Stimulated activated naive CD8-positive, alpha-beta T cell treated with anti-CD3 and anti-CD28 coated beads, Interleukin-15, amount 100 ng/mL, for 72 hours (primary cell): ENCODE measurements around the gene HAND2.

Source experiments
- ATAC-seq: fragments of 150-1000 bp; cut with Tn5 transposase; 2 replicates; pipeline ENCODE4 v1.10.0; 2021; ENCODE audit warnings: mild to moderate bottlenecking, moderate library complexity
- DNase-seq, 2 donors: peaks; one replicate each; pipeline ENCODE4 v3.0.0; 2021 to 2022
- H3K27ac Mint-ChIP-seq, 2 donors: one replicate each; pipeline ENCODE4 v1.8.0; 2022; ENCODE audit warnings: mild to moderate bottlenecking in 2 of 2, mixed read lengths in 2 of 2, moderate library complexity in 2 of 2
- H3K27me3 Mint-ChIP-seq: one replicate; pipeline ENCODE4 v1.8.0; 2022; ENCODE audit warnings: mixed read lengths
- H3K4me1 Mint-ChIP-seq: one replicate; pipeline ENCODE4 v1.8.0; 2022; ENCODE audit warnings: mild to moderate bottlenecking, mixed read lengths
- H3K4me3 Mint-ChIP-seq, 2 donors: one replicate each; pipeline ENCODE4 v1.8.0; 2022; ENCODE audit warnings: mild to moderate bottlenecking in 2 of 2, mixed read lengths in 2 of 2, moderate library complexity in 1 of 2
- H3K9me3 Mint-ChIP-seq, 2 donors: one replicate each; pipeline ENCODE4 v1.8.0; 2022; ENCODE audit warnings: mixed read lengths in 2 of 2

HAND2 gene

GRCh38 chr4:173516621-173517524, 13.2 kb downstream of the HAND2 start:
- Mint-ChIP-seq H3K27ac (peak overlapping the region in 1 of 2 donors; percentile 60), H3K4me3 (peak overlapping the region; percentile 2 to 53)

GRCh38 chr4:173515458-173515857, 14.6 kb downstream of the HAND2 start:
- ATAC-seq, result no peak
- Mint-ChIP-seq H3K4me3 (no peak overlapping the region), H3K9me3 (peaks cover 7 to 16% of the 10 kb centered on the region in 2 donors), H3K27ac (no peak overlapping the region), H3K27me3 (peaks cover 100% of the 10 kb centered on the region), H3K4me1 (peaks cover 20% of the 10 kb centered on the region)
- peak in 1 of 2 donors; percentile 6 for DNase-seq

More at GRCh38 chr4:173516621-173517524, 13.2 kb downstream of the HAND2 start:
- Mint-ChIP-seq H3K9me3 (peaks cover 7 to 16% of the 10 kb centered on the region in 2 donors), H3K4me1 (peaks cover 24% of the 10 kb centered on the region), H3K27me3 (peaks cover 100% of the 10 kb centered on the region)
- ATAC-seq (no peak), DNase-seq (peak in 1 of 2 donors; percentile 8)

- peaks cover 100% of the 10 kb centered on the region for H3K27me3 Mint-ChIP-seq
- no peak overlapping the region for H3K27ac Mint-ChIP-seq
- no peak for ATAC-seq
Observed at GRCh38 chr4:173514641-173515217, 15.3 kb downstream of the HAND2 start.

GRCh38 chr4:173513651-173514050, 16.4 kb downstream of the HAND2 start:
- ATAC-seq (no peak), DNase-seq (no peak)
- Mint-ChIP-seq H3K27me3 (peaks cover 100% of the 10 kb centered on the region), H3K4me3 (no peak overlapping the region), H3K27ac (no peak overlapping the region), H3K4me1 (peaks cover 28% of the 10 kb centered on the region), H3K9me3 (peaks cover 7 to 16% of the 10 kb centered on the region in 2 donors)

More at GRCh38 chr4:173514641-173515217, 15.3 kb downstream of the HAND2 start:
- Mint-ChIP-seq H3K4me3 (no peak overlapping the region), H3K4me1 (peaks cover 23% of the 10 kb centered on the region), H3K9me3 (peaks cover 7 to 16% of the 10 kb centered on the region in 2 donors)
- no peak for DNase-seq

- peaks cover 36% of the 10 kb centered on the region for H3K4me1 Mint-ChIP-seq
- no peak overlapping the region for H3K4me3 Mint-ChIP-seq
- H3K9me3 Mint-ChIP-seq, result peaks cover 5 to 21% of the 10 kb centered on the region in 2 donors
- H3K27ac Mint-ChIP-seq, result no peak overlapping the region
- no peak for DNase-seq
- ATAC-seq, result no peak
- H3K27me3 Mint-ChIP-seq, result peaks cover 100% of the 10 kb centered on the region
Observed at GRCh38 chr4:173511787-173512361, 18.2 kb downstream of the HAND2 start.

GRCh38 chr4:173509036-173510001, 20.7 kb downstream of the HAND2 start:
- DNase-seq, result peak in 1 of 2 donors; percentile 35
- ATAC-seq, result peak; percentile 59

GRCh38 chr4:173508386-173509035, 21.5 kb downstream of the HAND2 start:
- Mint-ChIP-seq H3K27ac (no peak overlapping the region), H3K4me3 (peak overlapping the region; percentile 81 to 83), H3K4me1 (peaks cover 45% of the 10 kb centered on the region), H3K27me3 (peaks cover 100% of the 10 kb centered on the region), H3K9me3 (peaks cover 0 to 5% of the 10 kb centered on the region in 2 donors)
- ATAC-seq, result no peak
- DNase-seq, result peak in 1 of 2 donors; percentile 8

More at GRCh38 chr4:173509036-173510001, 20.7 kb downstream of the HAND2 start:
- Mint-ChIP-seq H3K4me1 (peaks cover 45% of the 10 kb centered on the region), H3K4me3 (peak overlapping the region; percentile 81 to 83), H3K27me3 (peaks cover 100% of the 10 kb centered on the region), H3K9me3 (peaks cover 0 to 5% of the 10 kb centered on the region in 2 donors), H3K27ac (no peak overlapping the region)

GRCh38 chr4:173507471-173508385, 22.3 kb downstream of the HAND2 start:
- Mint-ChIP-seq H3K4me1 (peaks cover 45% of the 10 kb centered on the region), H3K27ac (peak overlapping the region in 1 of 2 donors; percentile 56), H3K4me3 (peak overlapping the region; percentile 55 to 81), H3K27me3 (peaks cover 100% of the 10 kb centered on the region), H3K9me3 (peaks cover 0 to 5% of the 10 kb centered on the region in 2 donors)
- ATAC-seq (no peak), DNase-seq (peak in 1 of 2 donors; percentile 5)

- peaks cover 0 to 5% of the 10 kb centered on the region in 2 donors for H3K9me3 Mint-ChIP-seq
- H3K27me3 Mint-ChIP-seq, result peaks cover 100% of the 10 kb centered on the region
- peak overlapping the region; percentile 55 to 75 for H3K4me3 Mint-ChIP-seq
- H3K4me1 Mint-ChIP-seq, result peaks cover 46% of the 10 kb centered on the region
- DNase-seq, result peak in 1 of 2 donors; percentile 15
- no peak for ATAC-seq
- H3K27ac Mint-ChIP-seq, result no peak overlapping the region
Observed at GRCh38 chr4:173506597-173507211, 23.3 kb downstream of the HAND2 start.

- DNase-seq, result peak in 1 of 2 donors; percentile 52
- H3K9me3 Mint-ChIP-seq, result peaks cover 0 to 5% of the 10 kb centered on the region in 2 donors
- peaks cover 52% of the 10 kb centered on the region for H3K4me1 Mint-ChIP-seq
- peaks cover 100% of the 10 kb centered on the region for H3K27me3 Mint-ChIP-seq
- peak; percentile 75 for ATAC-seq
- no peak overlapping the region for H3K27ac Mint-ChIP-seq
- H3K4me3 Mint-ChIP-seq, result peak overlapping the region; percentile 31 to 75
Observed at GRCh38 chr4:173505924-173506518, 24.0 kb downstream of the HAND2 start.

- Mint-ChIP-seq H3K27ac (no peak overlapping the region), H3K4me1 (peaks cover 49% of the 10 kb centered on the region), H3K9me3 (peaks cover 7 to 9% of the 10 kb centered on the region in 2 donors), H3K4me3 (no peak overlapping the region), H3K27me3 (peaks cover 99% of the 10 kb centered on the region)
- DNase-seq (no peak), ATAC-seq (no peak)
Observed at GRCh38 chr4:173504181-173504503, 25.9 kb downstream of the HAND2 start.

GRCh38 chr4:173503330-173504180, 26.5 kb downstream of the HAND2 start:
- Mint-ChIP-seq H3K9me3 (peaks cover 7 to 9% of the 10 kb centered on the region in 2 donors), H3K27me3 (peaks cover 95% of the 10 kb centered on the region), H3K4me3 (no peak overlapping the region), H3K4me1 (peaks cover 43% of the 10 kb centered on the region), H3K27ac (peak overlapping the region in 1 of 2 donors; percentile 65)
- DNase-seq (peak in 1 of 2 donors; percentile 4), ATAC-seq (no peak)
